Upper lobe of left lung (tissue), 4 donors: ENCODE measurements around the gene PLXNB3.

Experiments
- CTCF ChIP-seq, 6 experiments: fragments of 450-650 bp in 4 of 6; fragments of 200-600 bp in 2 of 6; sonication (generic) in 2 of 6; IDR thresholded peaks; one replicate each; pipeline ENCODE4 v1.5.1; 2016 to 2019; ENCODE audit warnings: antibody characterized with exemption in 6 of 6
- POLR2A ChIP-seq, 4 donors: fragments of 450-650 bp; IDR thresholded peaks; one replicate each; pipeline ENCODE4 v1.5.1; 2016 to 2017; ENCODE audit warnings: antibody characterized with exemption in 4 of 4, mild to moderate bottlenecking in 2 of 4

DNA sequence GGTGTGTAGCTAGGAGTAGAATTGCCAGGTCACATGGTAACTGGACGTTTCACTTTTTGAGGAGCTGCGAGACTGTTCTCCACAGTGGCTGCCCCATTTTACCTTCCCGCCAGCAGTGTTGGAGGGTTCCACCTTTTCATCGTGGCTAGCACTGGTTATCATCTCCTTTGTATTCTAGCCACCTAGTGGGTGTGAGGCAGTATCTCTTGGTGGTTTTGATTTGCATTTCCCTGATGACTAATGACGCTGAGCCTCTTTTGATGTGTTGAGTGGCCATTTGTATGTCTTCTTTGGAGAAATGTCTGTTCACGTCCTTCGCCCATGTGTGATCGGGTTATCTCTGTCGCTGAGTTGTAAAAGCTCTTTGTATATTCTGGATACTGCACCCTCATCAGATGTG, 28.8 kb upstream of the PLXNB3 start:
- TF ChIP-seq CTCF (IDR thresholded peaks at IDR 0.05) = no peak
- no peak for TF ChIP-seq POLR2A (IDR thresholded peaks at IDR 0.05)
